GM23248 (cell line): ENCODE results near the gene FAM219A. TPM values are rescaled to one million over a fixed set of nuclear protein-coding genes. Genes with fewer than 3 reads are reported as not detected.
A peak's percentile ranks its signal among the peaks of the same experiment; 100 is the strongest.

Experiments
- DNase-seq: peaks from one replicate; pipeline ENCODE4 v3.0.0-alpha.2; 2015
- H2AFZ ChIP-seq: fragments of 200-600 bp; sonication (generic); 2 replicates; pipeline ENCODE4 v1.6.1; 2016; ENCODE audit warnings: antibody characterized with exemption
- H3F3A ChIP-seq: fragments of 200-600 bp; sonication (generic); 2 replicates; pipeline ENCODE4 v1.6.1; 2016; ENCODE audit warnings: mild to moderate bottlenecking, antibody characterized with exemption, mixed run types; ENCODE audit not compliant: insufficient read depth
- H3K27ac ChIP-seq: fragments of 200-600 bp; sonication (generic); 2 replicates; pipeline ENCODE4 v1.5.1; 2016; ENCODE audit warnings: mild to moderate bottlenecking
- H3K27me3 ChIP-seq: fragments of 200-600 bp; sonication (generic); replicated peaks from 2 replicates; pipeline ENCODE4 v1.6.1; 2016; ENCODE audit warnings: mild to moderate bottlenecking; ENCODE audit not compliant: insufficient read depth
- H3K36me3 ChIP-seq: fragments of 200-600 bp; sonication (generic); 2 replicates; pipeline ENCODE4 v1.6.1; 2016; ENCODE audit warnings: low read depth, mild to moderate bottlenecking
- H3K4me1 ChIP-seq: fragments of 200-600 bp; sonication (generic); 2 replicates; pipeline ENCODE4 v1.6.1; 2016; ENCODE audit warnings: mild to moderate bottlenecking; ENCODE audit not compliant: insufficient read depth
- H3K4me2 ChIP-seq: fragments of 200-600 bp; sonication (generic); one replicate; pipeline ENCODE4 v1.6.1; 2016; ENCODE audit warnings: mild to moderate bottlenecking; ENCODE audit not compliant: unreplicated experiment
- H3K4me3 ChIP-seq: fragments of 200-600 bp; sonication (generic); 2 replicates; pipeline ENCODE4 v1.5.1; 2016; ENCODE audit warnings: mild to moderate bottlenecking
- H3K79me2 ChIP-seq: fragments of 200-600 bp; sonication (generic); 2 replicates; pipeline ENCODE4 v1.6.1; 2016; ENCODE audit warnings: mild to moderate bottlenecking; ENCODE audit not compliant: insufficient read depth
- H3K9ac ChIP-seq: fragments of 200-600 bp; sonication (generic); 2 replicates; pipeline ENCODE4 v1.6.1; 2016; ENCODE audit warnings: mild to moderate bottlenecking
- H3K9me2 ChIP-seq: fragments of 200-600 bp; sonication (generic); 2 replicates; pipeline ENCODE4 v1.6.1; 2016; ENCODE audit warnings: mixed run types, mild to moderate bottlenecking, moderate library complexity; ENCODE audit not compliant: insufficient read depth
- H3K9me3 ChIP-seq: fragments of 200-600 bp; sonication (generic); one replicate; pipeline ENCODE4 v1.6.1; 2017; ENCODE audit warnings: low read depth
- H4K20me1 ChIP-seq: fragments of 200-600 bp; sonication (generic); 2 replicates; pipeline ENCODE4 v1.6.0; 2016; ENCODE audit not compliant: insufficient read depth
- EZH2 ChIP-seq: fragments of 200-600 bp; sonication (generic); IDR thresholded peaks from 2 replicates; pipeline ENCODE4 v1.6.1; 2018; ENCODE audit warnings: antibody characterized with exemption, mild to moderate bottlenecking; ENCODE audit not compliant: insufficient read depth, poor library complexity, severe bottlenecking
- EZH2phosphoT487 ChIP-seq: fragments of 200-600 bp; sonication (generic); IDR thresholded peaks from 2 replicates; pipeline ENCODE4 v1.6.1; 2018; ENCODE audit warnings: antibody characterized with exemption, moderate library complexity, mild to moderate bottlenecking, low read depth; ENCODE audit not compliant: insufficient read depth
- WGBS, 2 experiments: methylation state at CpG; one replicate each; pipeline ENCODE4 v1.1.6; 2015 to 2017; ENCODE audit warnings: low lambda C conversion rate in 2 of 2, low coverage in 1 of 2; ENCODE audit errors: missing lambda C conversion rate in 2 of 2; 5-methylcytosine and 5-hydroxymethylcytosine counted together
- in situ Hi-C: fragments of 300-500 bp; cut with MboI; formaldehyde crosslinking; loops from 2 replicates; pipeline ENCODE4 v1.15.0; 2020
- polyA plus RNA-seq: library from polyadenylated mRNA; unstranded; fragments of >200 nt; fragmentation: Nextera tagmentation; extraction: Ambion mirVana; gene quantifications from 2 replicates; pipeline ENCODE4 v1.2.1, GENCODE V29; 2016
- total RNA-seq: library from RNA; depleted of rRNA; stranded (reverse); fragments of >200 nt; shearing (Covaris generic); gene quantifications from 2 replicates; pipeline ENCODE4 v1.2.3, GENCODE V29; 2014

FAM219A gene
- total and polyA plus RNA-seq, 2 experiments from 2014 or later = 7.8 to 9.1 TPM

- in situ Hi-C loops = loop anchor here (10.0 kb wide), 1 partner anchor 64 kb away; no protein-coding TSS in a partner anchor
- H3K36me3 ChIP-seq = no peaks in the 10 kb centered on the region
Measured at GRCh38 chr9:34498553-34498952, 40.2 kb upstream of the FAM219A start.

GRCh38 chr9:34496149-34496712 lies 37.9 kb upstream of the FAM219A start:
- DNase-seq = peak; percentile 10
- no peak overlapping the region for H2AFZ ChIP-seq
- no peak overlapping the region for H3K9ac ChIP-seq
- H3K4me1 ChIP-seq = no peaks in the 10 kb centered on the region
- no peaks in the 10 kb centered on the region for H3K36me3 ChIP-seq
- no peaks in the 10 kb centered on the region for H3K9me2 ChIP-seq
- no peaks in the 10 kb centered on the region for H3K9me3 ChIP-seq
- H3K4me3 ChIP-seq = no peak overlapping the region
- no peak overlapping the region for H3K27ac ChIP-seq
- 0 out of 2 replicates have a peak, but pooled peaks cover 7% of the 10 kb centered on the region for H3K27me3 ChIP-seq
- H3K4me2 ChIP-seq = no peak overlapping the region
- H4K20me1 ChIP-seq = no peaks in the 10 kb centered on the region
- H3K79me2 ChIP-seq = no peaks in the 10 kb centered on the region
- in situ Hi-C loops = loop anchor here (10.0 kb wide), 1 partner anchor 61 kb away; no protein-coding TSS in a partner anchor
- 70 to 79% methylated on average over 6 of the region's 6 CpGs for WGBS, 2 experiments
- TF ChIP-seq EZH2phosphoT487 (no peak), EZH2 (no peak)
- H3F3A ChIP-seq = no peaks in the 10 kb centered on the region

More at GRCh38 chr9:34498553-34498952, 40.2 kb upstream of the FAM219A start:
- Histone ChIP-seq H3K4me2 (no peak overlapping the region), H3K27me3 (0 out of 2 replicates have a peak, but pooled peaks cover 7% of the 10 kb centered on the region), H3K79me2 (no peaks in the 10 kb centered on the region), H2AFZ (no peak overlapping the region), H3K4me1 (peaks cover 10% of the 10 kb centered on the region), H3K4me3 (no peak overlapping the region), H3K9me2 (no peaks in the 10 kb centered on the region), H3K9me3 (no peaks in the 10 kb centered on the region), H3F3A (no peaks in the 10 kb centered on the region), H4K20me1 (no peaks in the 10 kb centered on the region), H3K27ac (no peak overlapping the region), H3K9ac (no peak overlapping the region)
- WGBS, 2 experiments = 24 to 28% methylated on average over 3 of the region's 3 CpGs
- DNase-seq = no peak
- no peak for TF ChIP-seq EZH2phosphoT487
- TF ChIP-seq EZH2 = no peak

DNA sequence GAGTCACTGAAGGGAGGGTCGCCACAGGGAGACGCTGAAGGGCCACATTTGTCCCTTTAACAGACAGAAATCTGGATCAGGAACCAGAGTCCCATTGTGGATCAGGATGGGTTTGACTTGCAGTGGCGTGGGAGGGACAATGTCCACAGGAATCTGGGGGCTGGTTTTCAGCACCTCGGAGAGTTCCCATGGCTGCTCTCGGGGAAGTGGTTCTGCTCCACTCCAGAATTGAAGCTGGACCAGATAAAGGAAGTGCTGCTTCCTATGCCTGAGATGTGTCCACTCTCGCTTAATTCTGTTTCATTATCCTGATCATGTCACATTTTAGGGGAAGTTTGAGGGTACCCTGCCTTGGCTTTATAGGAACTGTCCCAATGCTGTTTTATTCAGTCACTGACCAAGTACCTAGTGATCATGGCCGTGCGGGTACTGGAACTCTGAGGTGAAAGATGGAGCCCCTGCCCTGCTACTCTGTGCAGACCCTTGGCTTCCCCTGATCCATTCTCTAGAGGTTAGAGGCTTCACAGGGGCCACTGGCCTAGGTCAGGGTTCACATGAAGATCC lies 35.7 kb upstream of the FAM219A start:
- Histone ChIP-seq H3K27me3 (0 out of 2 replicates have a peak, but pooled peaks cover 3% of the 10 kb centered on the region), H3K4me1 (no peaks in the 10 kb centered on the region), H3K36me3 (no peaks in the 10 kb centered on the region), H2AFZ (no peak overlapping the region), H3K9me2 (no peaks in the 10 kb centered on the region), H3K4me3 (no peak overlapping the region), H4K20me1 (no peaks in the 10 kb centered on the region), H3F3A (no peaks in the 10 kb centered on the region), H3K9me3 (no peaks in the 10 kb centered on the region), H3K4me2 (no peak overlapping the region), H3K79me2 (no peaks in the 10 kb centered on the region), H3K27ac (no peak overlapping the region), H3K9ac (no peak overlapping the region)
- in situ Hi-C loops = loop anchor here (10.0 kb wide), 1 partner anchor 59 kb away; no protein-coding TSS in a partner anchor
- DNase-seq = peak; percentile 71
- WGBS, 2 experiments = 25 to 26% methylated on average over 8 of the region's 8 CpGs
- no peak for TF ChIP-seq EZH2
- no peak for TF ChIP-seq EZH2phosphoT487

- Histone ChIP-seq H3K4me1 (no peaks in the 10 kb centered on the region), H3K79me2 (no peaks in the 10 kb centered on the region), H3K9ac (no peak overlapping the region), H3F3A (no peaks in the 10 kb centered on the region), H3K4me2 (no peak overlapping the region), H3K9me2 (no peaks in the 10 kb centered on the region), H3K4me3 (no peak overlapping the region), H3K36me3 (no peaks in the 10 kb centered on the region), H3K9me3 (no peaks in the 10 kb centered on the region), H3K27me3 (peaks cover 14% of the 10 kb centered on the region; the same call in 1 of the 2 replicates), H3K27ac (no peak overlapping the region), H4K20me1 (no peaks in the 10 kb centered on the region), H2AFZ (no peak overlapping the region)
- TF ChIP-seq EZH2phosphoT487 (no peak), EZH2 (no peak)
- DNase-seq = no peak
- WGBS, 2 experiments = 13 to 19% methylated on average over 2 of the region's 2 CpGs
- in situ Hi-C loops = loop anchor here (10.0 kb wide), 1 partner anchor 57 kb away; no protein-coding TSS in a partner anchor
Measured at GRCh38 chr9:34492051-34492450, 33.7 kb upstream of the FAM219A start.
